Stomach (tissue), 4 donors: Measurements from ENCODE around the gene STRADA.

ENCODE experiments used
- CTCF ChIP-seq, 7 experiments: fragments of 450-650 bp in 4 of 7; fragments of 200-600 bp in 3 of 7; sonication (generic) in 3 of 7; IDR thresholded peaks; one replicate each; pipeline ENCODE4 v1.5.1; 2016 to 2019; ENCODE audit warnings: antibody characterized with exemption in 7 of 7, control low read depth in 2 of 7, mild to moderate bottlenecking in 1 of 7
- EP300 ChIP-seq: sonication (generic); formaldehyde crosslinking; IDR thresholded peaks from one replicate; pipeline ENCODE4 v1.6.1; 2017; ENCODE audit warnings: antibody characterized with exemption
- POLR2A ChIP-seq, 4 donors: fragments of 450-650 bp; IDR thresholded peaks; one replicate each; pipeline ENCODE4 v1.6.1; 2016; ENCODE audit warnings: antibody characterized with exemption in 4 of 4, control low read depth in 2 of 4, mild to moderate bottlenecking in 1 of 4, moderate library complexity in 1 of 4
- POLR2AphosphoS5 ChIP-seq, 3 donors: sonication (generic); formaldehyde crosslinking; IDR thresholded peaks; one replicate each; pipeline ENCODE4 v1.6.1; 2016; ENCODE audit warnings: antibody characterized with exemption in 3 of 3

DNA sequence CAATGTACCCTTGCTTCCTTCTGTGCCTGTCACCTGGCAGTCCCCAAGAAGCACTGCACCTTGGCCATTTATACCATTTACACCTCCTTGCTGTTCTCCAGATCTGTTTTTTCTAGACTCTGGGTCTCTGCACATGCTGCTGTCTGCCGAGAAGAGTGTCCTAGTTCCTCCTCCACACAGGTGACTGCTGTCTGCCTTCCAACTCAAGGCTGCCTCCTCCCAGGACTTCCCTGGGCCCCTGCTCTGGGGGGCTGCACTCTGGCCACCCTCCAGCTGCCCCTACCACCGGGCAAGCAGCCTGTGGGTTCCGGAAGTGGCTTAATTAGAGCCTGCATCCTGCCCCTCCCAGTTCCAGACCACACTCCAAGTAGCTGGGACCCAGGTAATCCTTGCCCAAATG, 35.9 kb downstream of the STRADA start:
- TF ChIP-seq POLR2AphosphoS5 (IDR thresholded peaks at IDR 0.05) (no peak), CTCF (IDR thresholded peaks at IDR 0.05) (no peak), POLR2A (IDR thresholded peaks at IDR 0.05) (no peak), EP300 (no peak)
